GM12873 (cell line): ENCODE measurements around the gene PI4K2B.

Experiments used
- CTCF ChIP-seq: IDR thresholded peaks from 2 replicates; pipeline ENCODE4 v1.5.1; 2012; ENCODE audit warnings: low read depth, mild to moderate bottlenecking, moderate library complexity, low read length, control low read depth; ENCODE audit not compliant: insufficient read depth; ENCODE audit errors: missing control alignments

The PI4K2B gene

GRCh38 chr4:25297528-25298242 lies 63.9 kb downstream of the PI4K2B start:
- TF ChIP-seq CTCF, result no peak

GRCh38 chr4:25299476-25300203 lies 65.8 kb downstream of the PI4K2B start:
- no peak for TF ChIP-seq CTCF

- no peak for TF ChIP-seq CTCF
Measured at GRCh38 chr4:25301471-25301870, 67.6 kb downstream of the PI4K2B start.

GRCh38 chr4:25302626-25303025 lies 68.8 kb downstream of the PI4K2B start:
- TF ChIP-seq CTCF, result no peak

- TF ChIP-seq CTCF, result no peak
Measured at GRCh38 chr4:25303578-25303977, 69.7 kb downstream of the PI4K2B start.

- no peak for TF ChIP-seq CTCF
Measured at GRCh38 chr4:25306518-25307057, 72.8 kb downstream of the PI4K2B start.

GRCh38 chr4:25307596-25307995 lies 73.8 kb downstream of the PI4K2B start:
- TF ChIP-seq CTCF, result no peak
